ENCODE data around the gene TP53.
"Not testable (repeated sequence)": the region's sequence is repeated elsewhere in the genome, so short reads cannot be mapped to it uniquely, and the experiment has no call there.

Gene TP53

DNA sequence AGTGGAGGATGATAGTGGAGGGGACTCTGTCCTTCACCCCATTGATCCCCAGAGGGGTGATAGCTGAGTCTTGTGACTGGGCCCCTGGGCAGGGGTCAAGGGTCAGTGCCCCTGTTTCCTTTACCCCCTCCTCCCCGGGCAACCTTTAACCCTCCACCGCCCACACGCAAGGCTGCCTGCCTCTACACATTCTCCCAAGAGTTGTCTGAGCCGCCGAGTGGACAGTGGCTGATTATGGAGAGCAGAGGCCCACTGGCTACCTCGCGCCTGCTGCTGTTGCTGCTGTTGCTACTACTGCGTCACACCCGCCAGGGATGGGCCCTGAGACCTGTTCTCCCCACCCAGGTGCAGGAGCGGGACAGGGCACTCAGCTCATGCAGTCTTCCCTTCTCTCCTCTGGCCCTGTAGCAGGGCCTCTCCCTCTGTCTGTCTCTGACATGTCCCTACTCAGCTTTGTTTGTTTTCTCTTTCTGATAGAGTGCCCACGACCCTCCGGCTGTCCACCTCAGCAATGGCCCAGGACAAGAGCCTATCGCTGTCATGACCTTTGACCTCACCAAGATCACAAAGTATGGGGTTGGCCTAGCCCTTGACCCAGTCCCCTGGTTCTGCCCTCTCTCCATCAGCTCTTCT is 57.2 kb downstream of the TP53 start, which contains the start of gene SHBG:
TSS of gene SHBG (plus strand) at position 197 of the 633 bp plus-strand sequence. CDS start at position 235, 38 bp downstream.
- no peak for DNase-seq

DNA sequence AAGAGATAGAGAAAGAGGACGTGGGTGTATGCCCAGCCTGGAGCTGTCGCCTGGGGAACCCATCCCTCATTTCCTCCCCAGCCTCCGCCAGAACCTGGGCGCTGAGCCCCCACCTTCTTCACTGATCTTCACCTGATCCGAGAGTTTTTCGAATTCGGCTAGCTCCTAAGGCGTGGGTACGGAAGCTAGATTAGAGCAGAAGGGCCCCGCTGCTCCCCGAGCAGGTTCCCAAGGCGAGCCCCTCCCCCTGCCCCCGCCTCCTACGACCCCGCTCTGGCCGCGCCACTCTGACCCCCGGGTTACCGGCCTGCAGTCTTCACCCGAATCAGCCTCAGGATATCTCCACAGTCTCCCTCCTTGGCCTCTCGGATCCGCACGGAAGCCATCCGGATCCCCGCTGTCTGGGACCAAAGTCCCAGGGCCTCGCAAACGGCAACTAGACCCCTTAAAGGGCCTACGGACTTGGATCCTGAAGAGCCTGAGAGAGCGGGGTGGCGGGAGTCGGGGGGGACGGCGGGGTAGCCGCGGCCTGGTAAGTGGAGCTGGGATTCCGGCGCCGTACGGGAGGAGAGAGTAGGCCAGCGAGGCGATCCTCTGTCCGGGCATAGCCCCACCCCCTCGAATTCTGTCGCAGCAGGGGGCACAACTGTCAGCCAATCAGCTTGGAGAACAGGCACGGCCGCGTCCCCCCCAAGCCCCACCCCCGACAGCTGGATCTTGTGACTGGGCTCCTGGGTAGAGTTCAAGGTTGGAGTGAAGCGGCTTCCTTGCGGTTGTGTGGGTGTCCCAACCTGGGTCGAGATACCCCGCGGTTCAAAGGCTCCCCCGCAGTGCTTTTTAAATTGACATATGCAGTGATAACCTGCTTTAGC is 59.8 kb downstream of the TP53 start, which contains the start of gene SAT2:
TSS of gene SAT2 (minus strand) at position 572 of the 872 bp plus-strand sequence. CDS start at position 386, 186 bp downstream.
- DNase-seq: no peak

DNA sequence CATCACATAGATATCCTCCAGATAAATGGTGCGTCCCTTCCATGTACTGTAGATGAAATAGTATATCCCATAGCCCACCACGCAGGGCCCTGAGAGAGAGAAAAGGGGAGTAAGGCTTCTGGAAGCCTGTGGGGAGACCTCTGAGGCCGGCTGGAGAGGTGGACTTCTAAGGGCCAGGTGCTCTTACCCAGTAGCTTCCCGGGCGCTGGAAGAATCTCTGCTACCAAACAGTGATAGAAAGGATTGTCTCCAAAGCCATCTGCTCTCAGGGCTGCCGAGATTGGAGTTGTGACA is 60.4 kb downstream of the TP53 start:
- DNase-seq: no peak

DNA sequence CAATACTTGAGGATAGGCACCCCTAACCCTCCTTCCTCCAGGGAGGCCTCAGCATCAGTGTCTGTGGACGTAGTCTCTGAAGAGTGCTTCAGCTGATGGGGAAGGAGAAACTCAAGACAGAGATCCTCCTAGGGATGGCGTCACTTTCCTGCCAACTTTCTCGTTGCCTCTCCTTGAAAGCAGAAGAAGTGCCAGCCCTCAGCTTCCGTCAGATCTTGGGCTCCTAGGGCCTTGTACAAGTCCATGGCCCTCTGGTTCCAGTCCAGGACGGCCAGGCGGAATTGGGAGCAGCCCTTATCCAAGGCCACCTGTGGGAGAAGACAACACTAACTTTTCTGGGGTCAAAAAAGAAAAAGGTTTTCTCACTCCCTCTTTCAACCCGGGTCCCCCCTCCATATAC is 61.0 kb downstream of the TP53 start:
- no peak for DNase-seq

DNA sequence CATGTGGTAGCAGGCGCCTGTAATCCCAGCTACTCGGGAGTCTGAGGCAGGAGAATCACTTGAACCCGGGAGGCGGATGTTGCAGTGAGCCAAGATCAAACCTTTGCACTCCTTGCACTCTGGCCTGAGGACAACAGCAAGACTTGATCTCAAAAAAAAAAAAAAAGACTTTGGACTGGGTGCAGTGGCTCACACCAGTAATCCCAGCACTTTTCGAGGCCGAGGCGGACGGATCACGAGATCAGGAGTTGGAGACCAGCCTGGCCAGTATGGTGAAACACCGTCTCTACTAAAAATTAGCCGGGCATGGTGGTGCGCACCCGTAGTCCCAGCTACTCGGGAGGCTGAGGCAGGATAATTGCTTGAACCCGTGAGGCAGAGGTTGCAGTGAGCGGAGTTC is 61.5 kb downstream of the TP53 start:
- DNase-seq: not testable (repeated sequence)

DNA sequence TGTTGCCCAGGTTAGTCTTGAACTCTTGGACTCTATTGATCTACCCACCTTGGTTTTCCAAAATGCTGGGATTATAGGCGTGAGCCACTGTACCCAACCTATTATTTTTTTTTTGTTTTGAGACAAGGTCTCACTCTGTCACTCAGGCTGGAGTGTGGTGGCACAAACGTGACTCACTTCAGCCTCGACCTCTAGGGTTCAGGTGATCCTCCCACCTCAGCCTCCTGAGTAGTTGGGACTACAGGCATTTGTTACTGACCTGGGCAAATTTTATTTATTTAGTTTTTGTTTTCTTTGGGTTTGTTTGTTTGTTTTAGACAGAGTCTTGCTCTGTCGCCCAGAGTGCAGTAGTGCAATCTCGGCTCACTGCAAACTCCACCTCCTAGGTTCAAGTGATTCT is 63.6 kb downstream of the TP53 start:
- no peak for DNase-seq

DNA sequence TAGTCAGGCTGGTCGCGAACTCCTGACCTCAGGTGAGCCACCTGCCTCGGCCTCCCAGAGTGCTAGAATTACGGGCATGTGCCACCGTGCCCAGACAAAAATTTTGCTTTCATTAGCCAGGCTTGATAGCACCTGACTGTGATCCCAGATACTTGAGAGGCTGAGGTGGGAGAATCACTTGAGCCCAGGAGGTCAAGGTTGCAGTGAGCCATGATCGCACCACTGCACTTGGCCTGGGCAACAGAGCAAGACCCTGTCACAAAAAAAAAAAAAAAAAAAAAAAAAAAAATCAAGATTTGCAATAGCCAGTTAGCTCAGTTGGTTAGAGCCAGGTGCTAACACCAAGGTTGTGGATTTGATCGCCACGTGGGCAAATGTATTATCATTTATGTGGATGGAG is 66.5 kb downstream of the TP53 start:
- no peak for DNase-seq

DNA sequence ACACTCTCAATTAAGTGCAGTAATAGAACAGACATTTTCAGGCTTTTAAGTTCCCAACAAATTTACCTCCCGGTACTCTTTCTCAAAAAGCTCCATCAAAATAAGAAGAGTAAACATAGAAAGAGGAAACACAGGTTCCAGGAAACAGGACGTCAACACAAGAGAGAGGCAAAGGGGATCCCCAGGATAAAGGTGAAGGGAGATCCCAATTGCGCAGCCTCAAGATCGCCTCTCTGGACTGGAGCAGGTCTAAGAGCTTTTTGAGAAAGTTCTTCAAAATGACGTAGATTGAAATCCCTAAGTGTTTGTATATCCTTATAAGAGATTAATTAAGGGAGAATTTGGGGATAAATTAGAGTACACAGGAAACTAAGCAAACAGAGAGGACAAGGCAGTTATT is 68.7 kb downstream of the TP53 start:
- DNase-seq: no peak

All from cortex of kidney (tissue), 1 donor.